Liver (tissue), 3 donors: Measurements from ENCODE around the gene ZC3H12D.

Experiments
- EGR1 ChIP-seq, 2 donors: IDR thresholded peaks; 2 replicates each; pipeline ENCODE4 v1.6.1; 2016 to 2018; ENCODE audit warnings: antibody characterized with exemption in 2 of 2, low read depth in 2 of 2
- FOXA1 ChIP-seq: IDR thresholded peaks from 2 replicates; pipeline ENCODE4 v1.6.1; 2016; ENCODE audit warnings: antibody characterized with exemption
- HNF4A ChIP-seq, 2 donors: conservative IDR thresholded peaks; 2 replicates each; pipeline ENCODE4 v1.6.1; 2016; ENCODE audit warnings: antibody characterized with exemption in 2 of 2, mild to moderate bottlenecking in 2 of 2
- JUND ChIP-seq, 2 donors: IDR thresholded peaks; 2 replicates each; pipeline ENCODE4 v1.6.1; 2016; ENCODE audit warnings: antibody characterized with exemption in 2 of 2
- NR2F2 ChIP-seq: IDR thresholded peaks from 2 replicates; pipeline ENCODE4 v1.6.1; 2016; ENCODE audit warnings: antibody characterized with exemption
- RAD21 ChIP-seq, 2 donors: IDR thresholded peaks; 2 replicates each; pipeline ENCODE4 v1.6.1; 2016; ENCODE audit warnings: antibody characterized with exemption in 2 of 2, mild to moderate bottlenecking in 2 of 2
- SP1 ChIP-seq: IDR thresholded peaks from 2 replicates; pipeline ENCODE4 v1.6.1; 2018; ENCODE audit warnings: antibody characterized with exemption, mild to moderate bottlenecking
- TAF1 ChIP-seq: conservative IDR thresholded peaks from 2 replicates; pipeline ENCODE4 v1.6.1; 2016; ENCODE audit warnings: antibody characterized with exemption, mild to moderate bottlenecking
- YY1 ChIP-seq: IDR thresholded peaks from 2 replicates; pipeline ENCODE4 v1.6.1; 2016; ENCODE audit warnings: antibody characterized with exemption, mild to moderate bottlenecking
- TF ChIP-seq, protein P1 (sequence below): fragments of 150-350 bp; IDR thresholded peaks from 2 replicates; pipeline ENCODE4 v1.5.1; 2017; ENCODE audit warnings: improper control_type of control experiment, low read depth, low read length; ENCODE audit not compliant: missing input control
- TF ChIP-seq, protein P2 (sequence below): IDR thresholded peaks from 2 replicates; pipeline ENCODE4 v1.6.1; 2016; ENCODE audit warnings: antibody characterized with exemption
- TF ChIP-seq, protein P3 (sequence below): IDR thresholded peaks from 2 replicates; pipeline ENCODE4 v1.6.1; 2016; ENCODE audit warnings: antibody characterized with exemption, mild to moderate bottlenecking
- TF ChIP-seq, protein P4 (sequence below): IDR thresholded peaks from 2 replicates; pipeline ENCODE4 v1.6.1; 2016; ENCODE audit warnings: antibody characterized with exemption
- TF ChIP-seq, protein P5 (sequence below): IDR thresholded peaks from 2 replicates; pipeline ENCODE4 v1.6.1; 2016; ENCODE audit warnings: antibody characterized with exemption
- donor health status: healthy.
- donor health status: healthy.

DNA sequence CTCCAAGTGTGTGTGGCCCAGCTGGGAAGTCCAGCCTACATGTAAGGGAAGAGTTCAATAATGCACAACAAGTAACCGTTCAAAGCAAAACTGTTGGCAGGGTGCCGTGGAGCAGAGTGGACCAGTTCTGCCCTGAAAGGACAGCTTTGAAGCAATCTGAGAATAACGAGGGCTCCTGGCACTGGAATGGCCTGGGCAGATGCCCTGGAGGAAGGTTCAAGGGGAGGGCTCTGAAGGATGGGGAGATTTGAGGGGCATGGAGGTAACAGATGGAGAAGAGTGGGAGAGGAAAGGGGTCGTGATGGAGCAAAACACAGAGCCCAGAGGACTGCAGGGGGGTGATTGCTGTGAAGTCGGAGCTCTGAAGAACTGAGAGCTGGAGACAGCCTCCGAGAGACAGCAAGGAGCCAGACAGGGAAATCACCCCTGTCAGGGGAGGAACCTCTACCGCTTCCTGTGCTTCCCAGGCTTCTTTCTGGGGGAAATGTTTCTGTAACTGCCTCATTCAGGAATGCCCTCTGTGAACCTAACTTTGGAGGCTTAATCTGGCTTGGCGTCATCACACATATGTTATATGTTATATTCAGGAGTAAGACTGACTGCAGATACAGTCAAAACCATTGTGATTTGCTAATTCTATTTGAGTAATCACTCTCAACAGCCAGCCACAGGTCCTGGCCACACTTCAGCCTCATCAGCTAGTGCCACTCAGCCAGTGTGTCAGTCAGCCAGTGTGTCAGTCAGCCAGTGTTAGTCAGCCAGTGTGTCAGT is 41.2 kb downstream of the ZC3H12D start:
- TF ChIP-seq, protein P1, sequence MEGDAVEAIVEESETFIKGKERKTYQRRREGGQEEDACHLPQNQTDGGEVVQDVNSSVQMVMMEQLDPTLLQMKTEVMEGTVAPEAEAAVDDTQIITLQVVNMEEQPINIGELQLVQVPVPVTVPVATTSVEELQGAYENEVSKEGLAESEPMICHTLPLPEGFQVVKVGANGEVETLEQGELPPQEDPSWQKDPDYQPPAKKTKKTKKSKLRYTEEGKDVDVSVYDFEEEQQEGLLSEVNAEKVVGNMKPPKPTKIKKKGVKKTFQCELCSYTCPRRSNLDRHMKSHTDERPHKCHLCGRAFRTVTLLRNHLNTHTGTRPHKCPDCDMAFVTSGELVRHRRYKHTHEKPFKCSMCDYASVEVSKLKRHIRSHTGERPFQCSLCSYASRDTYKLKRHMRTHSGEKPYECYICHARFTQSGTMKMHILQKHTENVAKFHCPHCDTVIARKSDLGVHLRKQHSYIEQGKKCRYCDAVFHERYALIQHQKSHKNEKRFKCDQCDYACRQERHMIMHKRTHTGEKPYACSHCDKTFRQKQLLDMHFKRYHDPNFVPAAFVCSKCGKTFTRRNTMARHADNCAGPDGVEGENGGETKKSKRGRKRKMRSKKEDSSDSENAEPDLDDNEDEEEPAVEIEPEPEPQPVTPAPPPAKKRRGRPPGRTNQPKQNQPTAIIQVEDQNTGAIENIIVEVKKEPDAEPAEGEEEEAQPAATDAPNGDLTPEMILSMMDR, result no peak
- TF ChIP-seq EGR1 (IDR thresholded peaks at IDR 0.05; ENCODE audit: low read depth in 2 of 2), result no peak
- TF ChIP-seq JUND (IDR thresholded peaks at IDR 0.05), result no peak
- TF ChIP-seq, protein P2, sequence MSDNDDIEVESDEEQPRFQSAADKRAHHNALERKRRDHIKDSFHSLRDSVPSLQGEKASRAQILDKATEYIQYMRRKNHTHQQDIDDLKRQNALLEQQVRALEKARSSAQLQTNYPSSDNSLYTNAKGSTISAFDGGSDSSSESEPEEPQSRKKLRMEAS, result no peak
- TF ChIP-seq, protein P3, sequence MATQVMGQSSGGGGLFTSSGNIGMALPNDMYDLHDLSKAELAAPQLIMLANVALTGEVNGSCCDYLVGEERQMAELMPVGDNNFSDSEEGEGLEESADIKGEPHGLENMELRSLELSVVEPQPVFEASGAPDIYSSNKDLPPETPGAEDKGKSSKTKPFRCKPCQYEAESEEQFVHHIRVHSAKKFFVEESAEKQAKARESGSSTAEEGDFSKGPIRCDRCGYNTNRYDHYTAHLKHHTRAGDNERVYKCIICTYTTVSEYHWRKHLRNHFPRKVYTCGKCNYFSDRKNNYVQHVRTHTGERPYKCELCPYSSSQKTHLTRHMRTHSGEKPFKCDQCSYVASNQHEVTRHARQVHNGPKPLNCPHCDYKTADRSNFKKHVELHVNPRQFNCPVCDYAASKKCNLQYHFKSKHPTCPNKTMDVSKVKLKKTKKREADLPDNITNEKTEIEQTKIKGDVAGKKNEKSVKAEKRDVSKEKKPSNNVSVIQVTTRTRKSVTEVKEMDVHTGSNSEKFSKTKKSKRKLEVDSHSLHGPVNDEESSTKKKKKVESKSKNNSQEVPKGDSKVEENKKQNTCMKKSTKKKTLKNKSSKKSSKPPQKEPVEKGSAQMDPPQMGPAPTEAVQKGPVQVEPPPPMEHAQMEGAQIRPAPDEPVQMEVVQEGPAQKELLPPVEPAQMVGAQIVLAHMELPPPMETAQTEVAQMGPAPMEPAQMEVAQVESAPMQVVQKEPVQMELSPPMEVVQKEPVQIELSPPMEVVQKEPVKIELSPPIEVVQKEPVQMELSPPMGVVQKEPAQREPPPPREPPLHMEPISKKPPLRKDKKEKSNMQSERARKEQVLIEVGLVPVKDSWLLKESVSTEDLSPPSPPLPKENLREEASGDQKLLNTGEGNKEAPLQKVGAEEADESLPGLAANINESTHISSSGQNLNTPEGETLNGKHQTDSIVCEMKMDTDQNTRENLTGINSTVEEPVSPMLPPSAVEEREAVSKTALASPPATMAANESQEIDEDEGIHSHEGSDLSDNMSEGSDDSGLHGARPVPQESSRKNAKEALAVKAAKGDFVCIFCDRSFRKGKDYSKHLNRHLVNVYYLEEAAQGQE, result no peak
- no peak for TF ChIP-seq HNF4A (conservative IDR thresholded peaks at IDR 0.05)
- TF ChIP-seq, protein P4, sequence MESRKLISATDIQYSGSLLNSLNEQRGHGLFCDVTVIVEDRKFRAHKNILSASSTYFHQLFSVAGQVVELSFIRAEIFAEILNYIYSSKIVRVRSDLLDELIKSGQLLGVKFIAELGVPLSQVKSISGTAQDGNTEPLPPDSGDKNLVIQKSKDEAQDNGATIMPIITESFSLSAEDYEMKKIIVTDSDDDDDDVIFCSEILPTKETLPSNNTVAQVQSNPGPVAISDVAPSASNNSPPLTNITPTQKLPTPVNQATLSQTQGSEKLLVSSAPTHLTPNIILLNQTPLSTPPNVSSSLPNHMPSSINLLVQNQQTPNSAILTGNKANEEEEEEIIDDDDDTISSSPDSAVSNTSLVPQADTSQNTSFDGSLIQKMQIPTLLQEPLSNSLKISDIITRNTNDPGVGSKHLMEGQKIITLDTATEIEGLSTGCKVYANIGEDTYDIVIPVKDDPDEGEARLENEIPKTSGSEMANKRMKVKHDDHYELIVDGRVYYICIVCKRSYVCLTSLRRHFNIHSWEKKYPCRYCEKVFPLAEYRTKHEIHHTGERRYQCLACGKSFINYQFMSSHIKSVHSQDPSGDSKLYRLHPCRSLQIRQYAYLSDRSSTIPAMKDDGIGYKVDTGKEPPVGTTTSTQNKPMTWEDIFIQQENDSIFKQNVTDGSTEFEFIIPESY, result no peak
- no peak for TF ChIP-seq NR2F2
- no peak for TF ChIP-seq FOXA1
- no peak for TF ChIP-seq SP1
- no peak for TF ChIP-seq RAD21 (IDR thresholded peaks at IDR 0.05)
- TF ChIP-seq YY1, result no peak
- TF ChIP-seq, protein P5, sequence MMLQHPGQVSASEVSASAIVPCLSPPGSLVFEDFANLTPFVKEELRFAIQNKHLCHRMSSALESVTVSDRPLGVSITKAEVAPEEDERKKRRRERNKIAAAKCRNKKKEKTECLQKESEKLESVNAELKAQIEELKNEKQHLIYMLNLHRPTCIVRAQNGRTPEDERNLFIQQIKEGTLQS, result no peak
- TF ChIP-seq TAF1, result no peak
